WTC11 (cell line): Measurements from ENCODE around the gene G2E3. TPM values are rescaled to one million over a fixed set of nuclear protein-coding genes. Genes with fewer than 3 reads are reported as not detected.

Source experiments
- ATAC-seq: fragments of 200-7000 bp; cut with Tn5 transposase; 2 replicates; pipeline ENCODE4 v1.10.0; 2021; ENCODE audit warnings: mild to moderate bottlenecking, moderate library complexity
- CTCF ChIA-PET: fragments of 300-600 bp; sonication (Branson Sonifier 250); formaldehyde crosslinking; loops from one replicate; lab custom pipeline; 2021; ENCODE audit warnings: antibody characterized with exemption; lab: Charles Lee
- POLR2A ChIA-PET: fragments of 350-600 bp; sonication (Branson Sonifier 250); formaldehyde crosslinking; loops from one replicate; lab custom pipeline; 2021; ENCODE audit warnings: antibody characterized with exemption; lab: Charles Lee
- DNase-seq: peaks from one replicate; pipeline ENCODE4 v3.0.0; 2021; ENCODE audit warnings: low spot score
- H3K27ac Mint-ChIP-seq: 2 replicates; pipeline ENCODE4 v1.8.0; 2021; ENCODE audit warnings: mixed read lengths
- H3K27me3 Mint-ChIP-seq: 2 replicates; pipeline ENCODE4 v1.8.0; 2021; ENCODE audit warnings: low read depth, mild to moderate bottlenecking, moderate library complexity, mixed read lengths
- H3K36me3 Mint-ChIP-seq: 2 replicates; pipeline ENCODE4 v1.8.0; 2021; ENCODE audit warnings: mixed read lengths
- H3K4me1 Mint-ChIP-seq: 2 replicates; pipeline ENCODE4 v1.8.0; 2022; ENCODE audit warnings: mixed read lengths
- H3K4me3 Mint-ChIP-seq: 2 replicates; pipeline ENCODE4 v1.8.0; 2021; ENCODE audit warnings: mild to moderate bottlenecking, moderate library complexity, mixed read lengths
- H3K9me3 Mint-ChIP-seq: 2 replicates; pipeline ENCODE4 v1.8.0; 2021; ENCODE audit warnings: mixed read lengths
- ATF1 ChIP-seq: sonication (generic); formaldehyde crosslinking; IDR thresholded peaks from 2 replicates; pipeline ENCODE4 v1.8.1; 2023; ENCODE audit warnings: mild to moderate bottlenecking, moderate library complexity, missing genetic modification reagents
- GRHL2 ChIP-seq: fragments of 250-450 bp; sonication (Bioruptor Pico); IDR thresholded peaks from 2 replicates; pipeline ENCODE4 v1.8.0; 2022; ENCODE audit warnings: mild to moderate bottlenecking, moderate library complexity; ENCODE audit not compliant: insufficient replicate concordance, severe bottlenecking
- MXD4 ChIP-seq: fragments of 250-450 bp; sonication (Bioruptor Pico); IDR thresholded peaks from 2 replicates; pipeline ENCODE4 v1.8.0; 2021; ENCODE audit warnings: mild to moderate bottlenecking, moderate library complexity, borderline replicate concordance
- NFATC4 ChIP-seq: fragments of 250-450 bp; sonication (Bioruptor Pico); IDR thresholded peaks from 2 replicates; pipeline ENCODE4 v1.9.0; 2021; ENCODE audit warnings: mild to moderate bottlenecking
- PRRX2 ChIP-seq: fragments of 250-450 bp; sonication (Bioruptor Pico); IDR thresholded peaks from 2 replicates; pipeline ENCODE4 v1.8.0; 2021; ENCODE audit warnings: mild to moderate bottlenecking
- RELA ChIP-seq: sonication (generic); formaldehyde crosslinking; IDR thresholded peaks from 2 replicates; pipeline ENCODE4 v1.8.1; 2022; ENCODE audit warnings: missing genetic modification reagents, mild to moderate bottlenecking, borderline replicate concordance
- RORB ChIP-seq: fragments of 250-450 bp; sonication (Bioruptor Pico); IDR thresholded peaks from 2 replicates; pipeline ENCODE4 v1.9.0; 2021; ENCODE audit warnings: mild to moderate bottlenecking
- SMAD3 ChIP-seq: sonication (generic); formaldehyde crosslinking; IDR thresholded peaks from 2 replicates; pipeline ENCODE4 v1.8.0; 2022; ENCODE audit warnings: missing genetic modification reagents, mild to moderate bottlenecking, borderline replicate concordance
- ZNF219 ChIP-seq: sonication (generic); formaldehyde crosslinking; IDR thresholded peaks from 2 replicates; pipeline ENCODE4 v1.8.0; 2023; ENCODE audit warnings: missing genetic modification reagents, mild to moderate bottlenecking, borderline replicate concordance
- ZNF232 ChIP-seq: sonication (generic); formaldehyde crosslinking; IDR thresholded peaks from 2 replicates; pipeline ENCODE4 v1.8.0; 2022; ENCODE audit warnings: mild to moderate bottlenecking, missing genetic modification reagents
- ZNF416 ChIP-seq: fragments of 250-450 bp; sonication (Bioruptor Pico); IDR thresholded peaks from 2 replicates; pipeline ENCODE4 v1.9.0; 2021; ENCODE audit warnings: mild to moderate bottlenecking, inconsistent platforms
- ZNF423 ChIP-seq: fragments of 250-450 bp; sonication (Bioruptor Pico); IDR thresholded peaks from 2 replicates; pipeline ENCODE4 v2.1.2; 2022; ENCODE audit warnings: mild to moderate bottlenecking, moderate library complexity
- total RNA-seq: library from RNA; stranded (reverse); gene quantifications from 3 replicates; pipeline ENCODE4 v1.2.3, GENCODE V29; 2021
- TF ChIP-seq, protein P1 (sequence below): sonication (generic); formaldehyde crosslinking; IDR thresholded peaks from 2 replicates; pipeline ENCODE4 v1.8.0; 2022; ENCODE audit warnings: mild to moderate bottlenecking, missing genetic modification reagents
- TF ChIP-seq, protein P2 (sequence below): sonication (generic); formaldehyde crosslinking; IDR thresholded peaks from 2 replicates; pipeline ENCODE4 v1.8.0; 2023; ENCODE audit warnings: mild to moderate bottlenecking, missing genetic modification reagents
- TF ChIP-seq, protein P3 (sequence below): sonication (generic); formaldehyde crosslinking; IDR thresholded peaks from 2 replicates; pipeline ENCODE4 v1.8.1; 2023; ENCODE audit warnings: mild to moderate bottlenecking, moderate library complexity, missing genetic modification reagents
- TF ChIP-seq, protein P4 (sequence below): fragments of 250-450 bp; sonication (Bioruptor Pico); IDR thresholded peaks from 2 replicates; pipeline ENCODE4 v1.8.0; 2021; ENCODE audit warnings: mild to moderate bottlenecking
- TF ChIP-seq, protein P5 (sequence below): sonication (generic); formaldehyde crosslinking; IDR thresholded peaks from 2 replicates; pipeline ENCODE4 v1.8.0; 2022; ENCODE audit warnings: mild to moderate bottlenecking, missing genetic modification reagents
- TF ChIP-seq, protein P6 (sequence below): sonication (generic); formaldehyde crosslinking; conservative IDR thresholded peaks from 2 replicates; pipeline ENCODE4 v1.8.1; 2022; ENCODE audit warnings: mild to moderate bottlenecking, missing genetic modification reagents
- TF ChIP-seq, protein P7 (sequence below): sonication (generic); formaldehyde crosslinking; IDR thresholded peaks from 2 replicates; pipeline ENCODE4 v1.8.1; 2023; ENCODE audit warnings: mild to moderate bottlenecking, missing genetic modification reagents

The G2E3 gene
- total RNA-seq, 1 experiment from 2014 or later, result 66.2 TPM

DNA sequence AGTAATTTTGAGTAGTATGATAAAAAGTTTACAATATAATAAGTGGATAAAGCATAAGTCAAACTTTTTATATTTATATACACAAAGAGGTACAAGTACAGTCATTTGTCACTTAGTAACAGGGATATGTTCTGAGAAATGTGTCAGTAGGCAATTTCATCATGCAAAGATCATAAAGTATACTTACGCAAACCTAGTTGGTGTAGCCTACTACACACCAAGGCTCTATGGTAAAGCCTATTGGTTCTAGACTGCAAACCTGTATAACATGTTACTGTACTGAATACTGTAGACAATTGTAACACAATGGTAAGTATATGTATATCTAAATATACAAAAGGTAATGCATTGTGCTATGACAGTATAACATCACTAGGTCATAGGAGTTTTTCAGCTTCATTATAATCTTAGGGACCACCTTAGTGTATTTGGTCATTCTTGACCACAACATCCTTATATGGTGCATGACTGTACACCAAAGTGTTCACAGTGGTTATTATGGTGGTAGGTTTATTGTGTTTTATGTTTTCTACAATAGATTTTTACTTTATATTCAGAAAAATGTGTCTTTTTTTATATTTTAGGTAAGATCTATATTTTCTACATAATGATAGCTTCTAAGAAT lies 48.3 kb downstream of the G2E3 start:
- Mint-ChIP-seq H3K9me3 (no peaks in the 10 kb centered on the region), H3K36me3 (peaks cover 58% of the 10 kb centered on the region)
- ChIA-PET CTCF (no interaction called here), POLR2A (no interaction called here)
- no peak for ATAC-seq
- no peak for TF ChIP-seq ZNF232 (CRISPR knock-in tag)
- TF ChIP-seq ZNF219, result no peak
- TF ChIP-seq, all 79 proteins: peak for 0
- DNase-seq, result no peak
- no peaks in the 10 kb centered on the region for H3K4me1 Mint-ChIP-seq
- H3K27me3 Mint-ChIP-seq, result no peaks in the 10 kb centered on the region
- H3K27ac Mint-ChIP-seq, result no peak overlapping the region
- no peak overlapping the region for H3K4me3 Mint-ChIP-seq

DNA sequence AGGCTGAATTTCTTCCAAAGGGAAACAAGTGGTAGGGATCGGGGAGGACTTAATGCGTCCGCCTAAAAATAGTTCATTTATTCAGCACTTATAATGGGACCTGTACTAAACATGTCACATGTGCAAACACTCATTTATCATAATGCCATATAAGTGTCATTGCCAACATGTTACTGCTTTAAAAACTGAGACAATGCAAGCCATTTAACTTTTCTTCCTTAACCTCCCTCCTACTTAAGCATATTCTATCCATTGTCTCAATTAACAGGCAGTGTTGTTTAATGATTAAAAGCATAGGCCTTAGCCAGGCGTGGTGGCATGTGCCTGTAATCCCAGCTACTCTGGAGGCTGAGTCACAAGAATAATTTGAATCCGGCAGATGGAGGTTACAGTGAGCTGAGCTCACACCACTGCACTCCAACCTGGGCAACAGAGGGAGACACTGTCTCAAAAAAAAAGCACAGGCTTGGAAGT lies 49.6 kb downstream of the G2E3 start:
- CTCF ChIA-PET, result interaction anchor here (0.8 kb wide), 1 partner anchor 12 kb away, joined by 3 read pairs; no protein-coding TSS in a partner anchor
- POLR2A ChIA-PET, result no interaction called here
- no peak for TF ChIP-seq RORB
- Mint-ChIP-seq H3K27me3 (no peaks in the 10 kb centered on the region), H3K4me1 (no peaks in the 10 kb centered on the region), H3K9me3 (no peaks in the 10 kb centered on the region), H3K27ac (peak overlapping the region; percentile 27), H3K36me3 (peaks cover 50% of the 10 kb centered on the region), H3K4me3 (no peak overlapping the region)
- DNase-seq (no peak), ATAC-seq (no peak)

DNA sequence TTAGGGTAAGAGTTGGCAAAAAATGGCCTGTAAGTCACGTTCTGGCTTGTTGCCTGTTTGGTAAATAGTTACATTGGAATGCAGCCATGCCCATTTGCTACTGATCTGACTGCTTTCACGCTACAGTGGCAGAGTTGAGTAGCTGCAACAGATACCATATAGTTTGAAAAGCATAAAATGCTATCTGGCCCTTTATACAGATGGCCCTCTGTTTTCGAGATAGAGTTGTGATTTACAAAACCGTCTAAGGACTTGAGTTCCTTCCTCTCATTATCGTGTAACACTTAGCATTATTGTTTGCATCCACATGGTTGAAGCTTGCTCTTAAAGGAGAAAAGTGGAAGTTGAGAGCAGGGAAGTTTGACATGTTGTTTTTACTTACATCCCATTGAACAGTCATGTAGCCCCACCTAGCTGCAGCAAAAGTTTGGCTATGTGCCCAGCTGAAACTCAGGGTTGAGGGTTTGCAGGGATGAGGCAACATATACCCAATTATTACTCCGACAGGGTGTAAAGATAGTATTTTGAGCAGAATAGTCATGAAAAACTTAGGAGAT lies 51.9 kb downstream of the G2E3 start:
- H3K27me3 Mint-ChIP-seq, result no peaks in the 10 kb centered on the region
- no peaks in the 10 kb centered on the region for H3K9me3 Mint-ChIP-seq
- no peak overlapping the region for H3K27ac Mint-ChIP-seq
- H3K4me1 Mint-ChIP-seq, result no peaks in the 10 kb centered on the region
- ATAC-seq (no peak), DNase-seq (no peak)
- no peak overlapping the region for H3K4me3 Mint-ChIP-seq
- ChIA-PET CTCF (interaction anchor here (0.6 kb wide), 1 partner anchor 240 kb away, joined by 3 read pairs; no protein-coding TSS in a partner anchor), POLR2A (no interaction called here)
- peaks cover 46% of the 10 kb centered on the region for H3K36me3 Mint-ChIP-seq
- TF ChIP-seq, protein P1, sequence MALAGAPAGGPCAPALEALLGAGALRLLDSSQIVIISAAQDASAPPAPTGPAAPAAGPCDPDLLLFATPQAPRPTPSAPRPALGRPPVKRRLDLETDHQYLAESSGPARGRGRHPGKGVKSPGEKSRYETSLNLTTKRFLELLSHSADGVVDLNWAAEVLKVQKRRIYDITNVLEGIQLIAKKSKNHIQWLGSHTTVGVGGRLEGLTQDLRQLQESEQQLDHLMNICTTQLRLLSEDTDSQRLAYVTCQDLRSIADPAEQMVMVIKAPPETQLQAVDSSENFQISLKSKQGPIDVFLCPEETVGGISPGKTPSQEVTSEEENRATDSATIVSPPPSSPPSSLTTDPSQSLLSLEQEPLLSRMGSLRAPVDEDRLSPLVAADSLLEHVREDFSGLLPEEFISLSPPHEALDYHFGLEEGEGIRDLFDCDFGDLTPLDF (CRISPR knock-in tag), result no peak
- TF ChIP-seq, protein P2, sequence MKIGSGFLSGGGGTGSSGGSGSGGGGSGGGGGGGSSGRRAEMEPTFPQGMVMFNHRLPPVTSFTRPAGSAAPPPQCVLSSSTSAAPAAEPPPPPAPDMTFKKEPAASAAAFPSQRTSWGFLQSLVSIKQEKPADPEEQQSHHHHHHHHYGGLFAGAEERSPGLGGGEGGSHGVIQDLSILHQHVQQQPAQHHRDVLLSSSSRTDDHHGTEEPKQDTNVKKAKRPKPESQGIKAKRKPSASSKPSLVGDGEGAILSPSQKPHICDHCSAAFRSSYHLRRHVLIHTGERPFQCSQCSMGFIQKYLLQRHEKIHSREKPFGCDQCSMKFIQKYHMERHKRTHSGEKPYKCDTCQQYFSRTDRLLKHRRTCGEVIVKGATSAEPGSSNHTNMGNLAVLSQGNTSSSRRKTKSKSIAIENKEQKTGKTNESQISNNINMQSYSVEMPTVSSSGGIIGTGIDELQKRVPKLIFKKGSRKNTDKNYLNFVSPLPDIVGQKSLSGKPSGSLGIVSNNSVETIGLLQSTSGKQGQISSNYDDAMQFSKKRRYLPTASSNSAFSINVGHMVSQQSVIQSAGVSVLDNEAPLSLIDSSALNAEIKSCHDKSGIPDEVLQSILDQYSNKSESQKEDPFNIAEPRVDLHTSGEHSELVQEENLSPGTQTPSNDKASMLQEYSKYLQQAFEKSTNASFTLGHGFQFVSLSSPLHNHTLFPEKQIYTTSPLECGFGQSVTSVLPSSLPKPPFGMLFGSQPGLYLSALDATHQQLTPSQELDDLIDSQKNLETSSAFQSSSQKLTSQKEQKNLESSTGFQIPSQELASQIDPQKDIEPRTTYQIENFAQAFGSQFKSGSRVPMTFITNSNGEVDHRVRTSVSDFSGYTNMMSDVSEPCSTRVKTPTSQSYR (CRISPR knock-in tag), result no peak
- TF ChIP-seq, protein P3, sequence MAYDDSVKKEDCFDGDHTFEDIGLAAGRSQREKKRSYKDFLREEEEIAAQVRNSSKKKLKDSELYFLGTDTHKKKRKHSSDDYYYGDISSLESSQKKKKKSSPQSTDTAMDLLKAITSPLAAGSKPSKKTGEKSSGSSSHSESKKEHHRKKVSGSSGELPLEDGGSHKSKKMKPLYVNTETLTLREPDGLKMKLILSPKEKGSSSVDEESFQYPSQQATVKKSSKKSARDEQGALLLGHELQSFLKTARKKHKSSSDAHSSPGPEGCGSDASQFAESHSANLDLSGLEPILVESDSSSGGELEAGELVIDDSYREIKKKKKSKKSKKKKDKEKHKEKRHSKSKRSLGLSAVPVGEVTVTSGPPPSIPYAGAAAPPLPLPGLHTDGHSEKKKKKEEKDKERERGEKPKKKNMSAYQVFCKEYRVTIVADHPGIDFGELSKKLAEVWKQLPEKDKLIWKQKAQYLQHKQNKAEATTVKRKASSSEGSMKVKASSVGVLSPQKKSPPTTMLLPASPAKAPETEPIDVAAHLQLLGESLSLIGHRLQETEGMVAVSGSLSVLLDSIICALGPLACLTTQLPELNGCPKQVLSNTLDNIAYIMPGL (CRISPR knock-in tag), result no peak
- TF ChIP-seq PRRX2 (CRISPR knock-in tag) (no peak), ZNF416 (CRISPR knock-in tag) (no peak)
- TF ChIP-seq, protein P4, sequence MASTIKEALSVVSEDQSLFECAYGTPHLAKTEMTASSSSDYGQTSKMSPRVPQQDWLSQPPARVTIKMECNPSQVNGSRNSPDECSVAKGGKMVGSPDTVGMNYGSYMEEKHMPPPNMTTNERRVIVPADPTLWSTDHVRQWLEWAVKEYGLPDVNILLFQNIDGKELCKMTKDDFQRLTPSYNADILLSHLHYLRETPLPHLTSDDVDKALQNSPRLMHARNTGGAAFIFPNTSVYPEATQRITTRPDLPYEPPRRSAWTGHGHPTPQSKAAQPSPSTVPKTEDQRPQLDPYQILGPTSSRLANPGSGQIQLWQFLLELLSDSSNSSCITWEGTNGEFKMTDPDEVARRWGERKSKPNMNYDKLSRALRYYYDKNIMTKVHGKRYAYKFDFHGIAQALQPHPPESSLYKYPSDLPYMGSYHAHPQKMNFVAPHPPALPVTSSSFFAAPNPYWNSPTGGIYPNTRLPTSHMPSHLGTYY, result no peak
- TF ChIP-seq, protein P5, sequence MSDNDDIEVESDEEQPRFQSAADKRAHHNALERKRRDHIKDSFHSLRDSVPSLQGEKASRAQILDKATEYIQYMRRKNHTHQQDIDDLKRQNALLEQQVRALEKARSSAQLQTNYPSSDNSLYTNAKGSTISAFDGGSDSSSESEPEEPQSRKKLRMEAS (CRISPR knock-in tag), result no peak

DNA sequence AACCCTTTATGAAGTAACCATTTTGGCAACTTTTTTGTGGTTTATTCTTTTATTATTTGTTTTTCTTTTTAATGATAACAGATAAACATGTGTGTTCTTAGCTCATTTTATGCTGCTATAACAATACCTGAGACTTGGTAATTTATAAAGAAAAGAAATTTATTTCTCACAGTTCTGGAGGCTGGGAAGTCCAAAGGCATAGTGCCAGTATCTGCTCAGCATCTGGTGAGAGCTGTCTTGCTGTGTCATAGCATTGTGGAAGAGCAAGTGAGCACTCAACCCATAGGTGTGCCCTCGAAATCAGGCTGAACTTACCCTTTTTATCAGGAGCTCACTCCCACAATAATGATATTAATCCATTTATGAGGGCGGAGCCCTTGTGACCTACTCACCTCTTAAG lies 55.2 kb downstream of the G2E3 start:
- H3K4me1 Mint-ChIP-seq, result no peaks in the 10 kb centered on the region
- DNase-seq (no peak), ATAC-seq (no peak)
- no peak overlapping the region for H3K4me3 Mint-ChIP-seq
- peaks cover 42% of the 10 kb centered on the region for H3K36me3 Mint-ChIP-seq
- H3K27ac Mint-ChIP-seq, result no peak overlapping the region
- no peaks in the 10 kb centered on the region for H3K9me3 Mint-ChIP-seq
- CTCF ChIA-PET, result no interaction called here
- POLR2A ChIA-PET, result no interaction called here
- no peaks in the 10 kb centered on the region for H3K27me3 Mint-ChIP-seq
- no peak for TF ChIP-seq ATF1 (CRISPR knock-in tag)
- no peak for TF ChIP-seq PRRX2 (CRISPR knock-in tag)
- TF ChIP-seq, protein P6, sequence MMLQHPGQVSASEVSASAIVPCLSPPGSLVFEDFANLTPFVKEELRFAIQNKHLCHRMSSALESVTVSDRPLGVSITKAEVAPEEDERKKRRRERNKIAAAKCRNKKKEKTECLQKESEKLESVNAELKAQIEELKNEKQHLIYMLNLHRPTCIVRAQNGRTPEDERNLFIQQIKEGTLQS (CRISPR knock-in tag), result no peak
- TF ChIP-seq, protein P7, sequence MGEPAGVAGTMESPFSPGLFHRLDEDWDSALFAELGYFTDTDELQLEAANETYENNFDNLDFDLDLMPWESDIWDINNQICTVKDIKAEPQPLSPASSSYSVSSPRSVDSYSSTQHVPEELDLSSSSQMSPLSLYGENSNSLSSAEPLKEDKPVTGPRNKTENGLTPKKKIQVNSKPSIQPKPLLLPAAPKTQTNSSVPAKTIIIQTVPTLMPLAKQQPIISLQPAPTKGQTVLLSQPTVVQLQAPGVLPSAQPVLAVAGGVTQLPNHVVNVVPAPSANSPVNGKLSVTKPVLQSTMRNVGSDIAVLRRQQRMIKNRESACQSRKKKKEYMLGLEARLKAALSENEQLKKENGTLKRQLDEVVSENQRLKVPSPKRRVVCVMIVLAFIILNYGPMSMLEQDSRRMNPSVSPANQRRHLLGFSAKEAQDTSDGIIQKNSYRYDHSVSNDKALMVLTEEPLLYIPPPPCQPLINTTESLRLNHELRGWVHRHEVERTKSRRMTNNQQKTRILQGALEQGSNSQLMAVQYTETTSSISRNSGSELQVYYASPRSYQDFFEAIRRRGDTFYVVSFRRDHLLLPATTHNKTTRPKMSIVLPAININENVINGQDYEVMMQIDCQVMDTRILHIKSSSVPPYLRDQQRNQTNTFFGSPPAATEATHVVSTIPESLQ (CRISPR knock-in tag), result no peak
- TF ChIP-seq ZNF423 (CRISPR knock-in tag), result no peak
- no peak for TF ChIP-seq RELA (CRISPR knock-in tag)
- TF ChIP-seq NFATC4 (CRISPR knock-in tag), result no peak
- no peak for TF ChIP-seq SMAD3 (CRISPR knock-in tag)
- no peak for TF ChIP-seq MXD4 (CRISPR knock-in tag)
- TF ChIP-seq GRHL2 (CRISPR knock-in tag), result no peak
